HCT116 (cell line): Measurements from ENCODE around the gene SLC12A3. TPM values are rescaled to one million over a fixed set of nuclear protein-coding genes. Genes with fewer than 3 reads are reported as not detected.

Source experiments
- ATAC-seq: fragments of 200-7000 bp; cut with Tn5 transposase; 2 replicates; pipeline ENCODE4 v1.9.1; 2020; ENCODE audit warnings: mild to moderate bottlenecking, moderate library complexity
- BruUV-seq: library from RNA; stranded (reverse); fragments of 400-500 nt; replicated peaks from 2 replicates; lab custom pipeline; 2021; lab: Mats Ljungman, UMichigan
- CTCF ChIA-PET: fragments of 300-600 bp; sonication (Branson Sonifier 250); formaldehyde crosslinking; loops from one replicate; lab custom pipeline; 2021; ENCODE audit warnings: antibody characterized with exemption; lab: Charles Lee
- POLR2A ChIA-PET: fragments of 300-600, 350-600 bp; sonication (Branson Sonifier 250); formaldehyde crosslinking; loops from one replicate; lab custom pipeline; 2021; ENCODE audit warnings: antibody characterized with exemption; lab: Charles Lee
- RAD21 ChIA-PET, 2 experiments: fragments of 300-600 bp; sonication (Branson Sonifier 250); formaldehyde crosslinking; loops; one replicate each; lab custom pipeline; 2023; ENCODE audit warnings: low total read pairs in 2 of 2; ENCODE audit not compliant: uncharacterized antibody in 2 of 2, unreplicated experiment in 2 of 2, low non-redundant PET in 1 of 2; lab: Charles Lee
- DNase-seq: peaks from one replicate; pipeline ENCODE4 v3.0.0-alpha.2; 2010; ENCODE audit warnings: low read depth, low spot score
- H2AFZ ChIP-seq: fragments of 200-600 bp; shearing (Covaris generic), sonication (generic); 2 replicates; pipeline ENCODE4 v1.6.1; 2017; ENCODE audit warnings: low read depth, mixed run types, mixed read lengths, antibody characterized with exemption, low read length; ENCODE audit not compliant: poor library complexity, severe bottlenecking
- H3K27ac ChIP-seq: 2 replicates; pipeline ENCODE4 v1.5.1; 2012; ENCODE audit warnings: low read depth, low read length
- H3K27me3 ChIP-seq: fragments of 200-600 bp; sonication (generic); 2 replicates; pipeline ENCODE4 v1.6.1; 2016; ENCODE audit warnings: mixed run types, low read length, mixed read lengths; ENCODE audit not compliant: insufficient read depth
- H3K36me3 ChIP-seq, 2 experiments: fragments of 200-500 bp in 1 of 2; fragments of 200-600 bp in 1 of 2; sonication (Bioruptor generic) in 1 of 2; sonication (generic) in 1 of 2; 2 replicates each; pipeline versions ENCODE4 v1.5.1 to v1.6.1; 2014 to 2016; ENCODE audit warnings: low read length in 2 of 2, inconsistent platforms in 1 of 2, mixed read lengths in 1 of 2, mixed run types in 1 of 2; ENCODE audit not compliant: insufficient read depth in 2 of 2, control insufficient read depth in 1 of 2
- H3K4me1 ChIP-seq, 2 experiments: fragments of 200-600 bp in 1 of 2; sonication (generic) in 1 of 2; 2 replicates each; pipeline versions ENCODE4 v1.5.1 to v1.6.1; 2012 to 2017; ENCODE audit warnings: low read length in 2 of 2, inconsistent platforms in 1 of 2, mild to moderate bottlenecking in 1 of 2, mixed read lengths in 1 of 2, mixed run types in 1 of 2, moderate library complexity in 1 of 2; ENCODE audit not compliant: insufficient read depth in 2 of 2, control insufficient read depth in 1 of 2
- H3K4me2 ChIP-seq: fragments of 200-600 bp; sonication (generic); 2 replicates; pipeline ENCODE4 v1.6.1; 2017; ENCODE audit warnings: mixed run types, low read length, mixed read lengths
- H3K4me3 ChIP-seq, 2 experiments: fragments of 200-600 bp in 1 of 2; sonication (generic) in 1 of 2; replicated peaks in 1 of 2; 2 replicates each; pipeline ENCODE4 v1.5.1; 2011 to 2016; ENCODE audit warnings: low read length in 2 of 2, control low read depth in 1 of 2, low read depth in 1 of 2, mild to moderate bottlenecking in 1 of 2, mixed read lengths in 1 of 2, mixed run types in 1 of 2
- H3K79me2 ChIP-seq: fragments of 200-600 bp; sonication (generic); 2 replicates; pipeline ENCODE4 v1.6.1; 2017; ENCODE audit warnings: mild to moderate bottlenecking, mixed run types, low read length, moderate library complexity, mixed read lengths; ENCODE audit not compliant: insufficient read depth
- H3K9ac ChIP-seq: fragments of 200-600 bp; sonication (generic); 2 replicates; pipeline ENCODE4 v1.6.1; 2016; ENCODE audit warnings: low read length, mixed read lengths
- H3K9me2 ChIP-seq: fragments of 200-600 bp; sonication (generic), shearing (Covaris generic); 2 replicates; pipeline ENCODE4 v1.6.1; 2017; ENCODE audit warnings: mixed run types, mild to moderate bottlenecking, moderate library complexity; ENCODE audit not compliant: insufficient read depth
- H3K9me3 ChIP-seq, 2 experiments: fragments of 200-500 bp in 1 of 2; fragments of 200-600 bp in 1 of 2; sonication (Bioruptor generic) in 1 of 2; sonication (generic) in 1 of 2; 2 replicates each; pipeline ENCODE4 v1.6.1; 2014 to 2017; ENCODE audit warnings: low read length in 2 of 2, mixed read lengths in 2 of 2, inconsistent platforms in 1 of 2, low read depth in 1 of 2, mild to moderate bottlenecking in 1 of 2, mixed run types in 1 of 2, moderate library complexity in 1 of 2; ENCODE audit not compliant: control insufficient read depth in 1 of 2, insufficient read depth in 1 of 2
- H4K20me1 ChIP-seq: fragments of 200-600 bp; sonication (generic), shearing (Covaris generic); 2 replicates; pipeline ENCODE4 v1.6.1; 2017; ENCODE audit warnings: mixed run types, mild to moderate bottlenecking, moderate library complexity; ENCODE audit not compliant: insufficient read depth
- CEBPB ChIP-seq: IDR thresholded peaks from 2 replicates; pipeline ENCODE4 v1.6.1; 2012; ENCODE audit warnings: low read depth
- ELF1 ChIP-seq: IDR thresholded peaks from 2 replicates; pipeline ENCODE4 v1.6.1; 2012; ENCODE audit warnings: low read depth, borderline replicate concordance
- EZH2phosphoT487 ChIP-seq: fragments of 200-600 bp; IDR thresholded peaks from 2 replicates; pipeline ENCODE4 v1.6.1; 2018; ENCODE audit warnings: antibody characterized with exemption, borderline replicate concordance
- POLR2A ChIP-seq: IDR thresholded peaks from 2 replicates; pipeline ENCODE4 v1.7.0; 2011; ENCODE audit warnings: borderline replicate concordance; ENCODE audit not compliant: insufficient read depth, insufficient read length; ENCODE audit errors: extremely low read depth
- POLR2AphosphoS5 ChIP-seq: IDR thresholded peaks from 2 replicates; pipeline ENCODE4 v1.6.1; 2011; ENCODE audit warnings: mild to moderate bottlenecking, low read depth, low read length, moderate library complexity
- YY1 ChIP-seq: IDR thresholded peaks from 2 replicates; pipeline ENCODE4 v1.6.1; 2011; ENCODE audit warnings: low read length, low read depth, moderate library complexity, mild to moderate bottlenecking; ENCODE audit not compliant: insufficient replicate concordance; ENCODE audit errors: extremely low read depth
- ZBTB33 ChIP-seq: IDR thresholded peaks from 2 replicates; pipeline ENCODE4 v1.6.1; 2011; ENCODE audit warnings: mild to moderate bottlenecking, low read length, moderate library complexity; ENCODE audit not compliant: insufficient replicate concordance; ENCODE audit errors: extremely low read depth
- intact Hi-C: fragments of 100-400 bp; cut with micrococcal nuclease; formaldehyde crosslinking; loops from 2 replicates; pipeline ENCODE4 v1.10.0; 2022
- total RNA-seq: library from RNA; stranded (reverse); gene quantifications from one replicate; pipeline ENCODE4 v1.2.1, GENCODE V29; 2021; ENCODE audit not compliant: unreplicated experiment

Gene SLC12A3
- total RNA-seq, 1 experiment from 2014 or later = not detected

GRCh38 chr16:56859636-56860035 is 5.4 kb upstream of the SLC12A3 start:
- CTCF ChIA-PET = interaction anchor here (1.3 kb wide), 1 partner anchor 10 kb away, joined by 4 read pairs; no protein-coding TSS in a partner anchor
- POLR2A ChIA-PET = no interaction called here
- H3K4me2 ChIP-seq = no peak overlapping the region
- H3K36me3 ChIP-seq = no peaks in the 10 kb centered on the region
- H3K4me1 ChIP-seq = peaks cover 6 to 12% of the 10 kb centered on the region in 2 experiments; a peak in 3 of 4 replicates
- intact Hi-C loops = no loop called here
- H3K9me3 ChIP-seq = no peaks in the 10 kb centered on the region
- H3K27me3 ChIP-seq = no peaks in the 10 kb centered on the region
- H3K9ac ChIP-seq = no peak overlapping the region
- no peaks in the 10 kb centered on the region for H4K20me1 ChIP-seq
- no peak overlapping the region for H2AFZ ChIP-seq
- H3K79me2 ChIP-seq = no peaks in the 10 kb centered on the region
- H3K4me3 ChIP-seq = no peak overlapping the region
- no TSS peak for BruUV-seq
- no peak overlapping the region for H3K27ac ChIP-seq
- RAD21 ChIA-PET = no interaction called here
- H3K9me2 ChIP-seq = no peaks in the 10 kb centered on the region
- ATAC-seq = no peak
- DNase-seq = no peak
- TF ChIP-seq POLR2A = no peak
- TF ChIP-seq ELF1 = no peak
- TF ChIP-seq CEBPB = no peak
- TF ChIP-seq YY1 = no peak
- no peak for TF ChIP-seq EZH2phosphoT487
- no peak for TF ChIP-seq ZBTB33
- TF ChIP-seq POLR2AphosphoS5 = no peak
